ENCODE results near the gene HSPA12B. TPM values are rescaled to one million over a fixed set of nuclear protein-coding genes. Genes with fewer than 3 reads are reported as not detected.

HSPA12B gene
- polyA plus RNA-seq, 1 donor from 2014 or later = not detected

- Histone ChIP-seq H3K9me2 (ENCODE audit: insufficient read depth, low read length) (no peaks in the 10 kb centered on the region), H3K9me3 (ENCODE audit: low read length) (no peaks in the 10 kb centered on the region), H2AFZ (ENCODE audit: low read depth, low read length) (no peak overlapping the region), H3K4me3 (ENCODE audit: low read length) (no peak overlapping the region), H3K79me2 (replicated peaks; ENCODE audit: insufficient read depth, low read length) (no peaks in the 10 kb centered on the region), H3K27me3 (ENCODE audit: insufficient read depth, low read depth, low read length) (no peaks in the 10 kb centered on the region), H3K27ac (ENCODE audit: low read length) (no peak overlapping the region), H3F3A (ENCODE audit: insufficient read depth, low read length, poor library complexity, severe bottlenecking) (no peaks in the 10 kb centered on the region), H4K20me1 (ENCODE audit: insufficient read depth) (no peaks in the 10 kb centered on the region), H3K4me2 (ENCODE audit: low read length) (no peak overlapping the region), H3K9ac (ENCODE audit: low read length) (no peak overlapping the region), H3K36me3 (ENCODE audit: insufficient read depth, low read length) (no peaks in the 10 kb centered on the region)
- TF ChIP-seq EP300 (conservative IDR thresholded peaks at IDR 0.05; ENCODE audit: poor library complexity, severe bottlenecking) = no peak
- no peak for TF ChIP-seq RAD21 (conservative IDR thresholded peaks at IDR 0.05)
- TF ChIP-seq POLR2AphosphoS5 (IDR thresholded peaks at IDR 0.05) = no peak
- no peak for TF ChIP-seq EZH2 (IDR thresholded peaks at IDR 0.05; ENCODE audit: borderline replicate concordance, insufficient read depth, low read length, poor library complexity, severe bottlenecking)
Observed at GRCh38 chr20:3798908-3799248, 66.4 kb downstream of the HSPA12B start.

GRCh38 chr20:3800256-3800877 lies 67.9 kb downstream of the HSPA12B start:
- Histone ChIP-seq H4K20me1 (ENCODE audit: insufficient read depth) (no peaks in the 10 kb centered on the region), H3F3A (ENCODE audit: insufficient read depth, low read length, poor library complexity, severe bottlenecking) (no peaks in the 10 kb centered on the region), H3K9me3 (ENCODE audit: low read length) (no peaks in the 10 kb centered on the region), H3K27ac (ENCODE audit: low read length) (peak overlapping the region; percentile 53), H3K27me3 (ENCODE audit: insufficient read depth, low read depth, low read length) (no peaks in the 10 kb centered on the region), H3K4me2 (ENCODE audit: low read length) (no peak overlapping the region), H3K9ac (ENCODE audit: low read length) (peak overlapping the region; percentile 61), H2AFZ (ENCODE audit: low read depth, low read length) (no peak overlapping the region), H3K36me3 (ENCODE audit: insufficient read depth, low read length) (no peaks in the 10 kb centered on the region), H3K9me2 (ENCODE audit: insufficient read depth, low read length) (no peaks in the 10 kb centered on the region), H3K79me2 (replicated peaks; ENCODE audit: insufficient read depth, low read length) (no peaks in the 10 kb centered on the region), H3K4me3 (ENCODE audit: low read length) (no peak overlapping the region)
- no peak for TF ChIP-seq POLR2AphosphoS5 (IDR thresholded peaks at IDR 0.05)
- TF ChIP-seq TAF1 (IDR thresholded peaks at IDR 0.05; ENCODE audit: low read depth) = no peak
- no peak for TF ChIP-seq CTCF (IDR thresholded peaks at IDR 0.05; ENCODE audit: poor library complexity, severe bottlenecking)
- TF ChIP-seq SMC3 (conservative IDR thresholded peaks at IDR 0.05; ENCODE audit: poor library complexity) = no peak
- no peak for TF ChIP-seq EP300 (conservative IDR thresholded peaks at IDR 0.05; ENCODE audit: poor library complexity, severe bottlenecking)
- no peak for TF ChIP-seq MXI1 (conservative IDR thresholded peaks at IDR 0.05; ENCODE audit: poor library complexity, severe bottlenecking)
- no peak for TF ChIP-seq REST (IDR thresholded peaks at IDR 0.05; ENCODE audit: borderline replicate concordance)
- no peak for TF ChIP-seq RAD21 (conservative IDR thresholded peaks at IDR 0.05)
- TF ChIP-seq EZH2 (IDR thresholded peaks at IDR 0.05; ENCODE audit: borderline replicate concordance, insufficient read depth, low read length, poor library complexity, severe bottlenecking) = no peak
